H1 (cell line): ENCODE data around the gene VWCE. TPM values are rescaled to one million over a fixed set of nuclear protein-coding genes. Genes with fewer than 3 reads are reported as not detected.
"Not testable (repeated sequence)": the region's sequence is repeated elsewhere in the genome, so short reads cannot be mapped to it uniquely, and the experiment has no call there.

ENCODE experiments used
- CTCF ChIA-PET: fragments of 300-600 bp; sonication (Branson Sonifier 250); formaldehyde crosslinking; loops from one replicate; lab custom pipeline; 2021; ENCODE audit not compliant: partially characterized antibody; lab: Charles Lee
- POLR2A ChIA-PET: fragments of 300-600 bp; sonication (Branson Sonifier 250); formaldehyde crosslinking; loops from one replicate; lab custom pipeline; 2021; ENCODE audit warnings: inconsistent platforms; ENCODE audit not compliant: partially characterized antibody; lab: Charles Lee
- DNase-seq, 2 experiments: peaks; one replicate each; pipeline versions ENCODE4 v3.0.0 to v3.0.0-alpha.2; 2010 to 2022; ENCODE audit warnings: low spot score in 2 of 2, low read depth in 1 of 2, mixed read lengths in 1 of 2
- FAIRE-seq: peaks from 2 replicates; lab custom pipeline; 2011; peaks lifted over from hg19 to GRCh38; lab: Jason Lieb, UNC
- H2AFZ ChIP-seq: 2 replicates; pipeline ENCODE4 v1.8.1; 2012; ENCODE audit warnings: low read length, inconsistent platforms
- H2AK5ac ChIP-seq: 2 replicates; pipeline ENCODE4 v1.6.1; 2013; ENCODE audit warnings: low read depth, low read length
- H2BK120ac ChIP-seq: replicated peaks from 2 replicates; pipeline ENCODE3; 2013; ENCODE audit warnings: low read depth, low read length, inconsistent platforms
- H2BK12ac ChIP-seq: 2 replicates; pipeline ENCODE4 v1.6.1; 2013; ENCODE audit warnings: low read depth, low read length
- H2BK15ac ChIP-seq: 2 replicates; pipeline ENCODE4 v1.6.1; 2013; ENCODE audit warnings: low read length
- H2BK20ac ChIP-seq: 2 replicates; pipeline ENCODE4 v1.6.1; 2013; ENCODE audit warnings: low read length
- H2BK5ac ChIP-seq: 2 replicates; pipeline ENCODE4 v1.6.1; 2013; ENCODE audit warnings: low read depth, low read length
- H3K14ac ChIP-seq: 2 replicates; pipeline ENCODE4 v1.6.1; 2013; ENCODE audit warnings: inconsistent platforms; ENCODE audit not compliant: insufficient read length
- H3K18ac ChIP-seq: 2 replicates; pipeline ENCODE4 v1.6.1; 2013; ENCODE audit warnings: low read length; ENCODE audit errors: extremely low read depth
- H3K23ac ChIP-seq: 2 replicates; pipeline ENCODE4 v1.6.1; 2013; ENCODE audit warnings: inconsistent platforms; ENCODE audit not compliant: insufficient read length
- H3K23me2 ChIP-seq: 2 replicates; pipeline ENCODE4 v1.6.1; 2013; ENCODE audit warnings: low read depth, low read length
- H3K27ac ChIP-seq: 2 replicates; pipeline ENCODE4 v1.6.1; 2011; ENCODE audit warnings: low read depth, low read length, inconsistent platforms
- H3K27me3 ChIP-seq, 4 experiments: replicated peaks in 1 of 4; 1 replicate in 1 of 4; 2 replicates in 3 of 4; pipeline versions ENCODE4 v1.6.1 to v1.8.1; 2011 to 2013; ENCODE audit warnings: low read length in 3 of 4, mild to moderate bottlenecking in 3 of 4, inconsistent platforms in 2 of 4, mixed read lengths in 2 of 4, moderate library complexity in 1 of 4; ENCODE audit not compliant: control insufficient read depth in 3 of 4, insufficient read depth in 3 of 4; ENCODE audit errors: extremely low read depth in 1 of 4
- H3K36me3 ChIP-seq, 4 experiments: 2 replicates each; pipeline versions ENCODE4 v1.6.1 to v1.8.1; 2011 to 2013; ENCODE audit warnings: mild to moderate bottlenecking in 4 of 4, low read length in 3 of 4, moderate library complexity in 2 of 4, control low read depth in 1 of 4, inconsistent platforms in 1 of 4; ENCODE audit not compliant: insufficient read depth in 4 of 4, control insufficient read depth in 2 of 4
- H3K4ac ChIP-seq: replicated peaks from 2 replicates; pipeline ENCODE3; 2013; ENCODE audit warnings: low read length, low read depth, mixed read lengths, inconsistent platforms; ENCODE audit not compliant: insufficient read length
- H3K4me1 ChIP-seq, 4 experiments: replicated peaks in 1 of 4; 1 replicate in 1 of 4; 2 replicates in 3 of 4; pipeline versions ENCODE4 v1.6.1 to v1.8.1; 2011 to 2013; ENCODE audit warnings: low read length in 3 of 4, inconsistent platforms in 2 of 4, mixed read lengths in 1 of 4; ENCODE audit not compliant: insufficient read depth in 4 of 4, control insufficient read depth in 3 of 4
- H3K4me2 ChIP-seq, 2 experiments: 2 replicates each; pipeline versions ENCODE4 v1.6.1 to v1.8.1; 2011 to 2013; ENCODE audit warnings: low read depth in 2 of 2, low read length in 2 of 2, control low read depth in 1 of 2, inconsistent platforms in 1 of 2, mild to moderate bottlenecking in 1 of 2; ENCODE audit not compliant: insufficient read depth in 1 of 2
- H3K4me3 ChIP-seq, 4 experiments: fragments of 200-600, 300-600 bp in 1 of 4; sonication (generic), shearing (Covaris generic), sonication (Bioruptor Twin) in 1 of 4; 2 replicates each; pipeline versions ENCODE4 v1.5.1 to v1.8.1; 2011 to 2016; ENCODE audit warnings: low read length in 4 of 4, low read depth in 3 of 4, control low read depth in 2 of 4, inconsistent platforms in 2 of 4, mild to moderate bottlenecking in 2 of 4, mixed read lengths in 1 of 4, moderate library complexity in 1 of 4; ENCODE audit not compliant: insufficient read depth in 2 of 4; ENCODE audit errors: extremely low read depth in 1 of 4
- H3K56ac ChIP-seq: replicated peaks from 2 replicates; pipeline ENCODE3; 2013; ENCODE audit warnings: low read depth, mild to moderate bottlenecking, mixed read lengths, low read length, inconsistent platforms; ENCODE audit not compliant: insufficient read length
- H3K79me1 ChIP-seq: 2 replicates; pipeline ENCODE4 v1.6.1; 2013; ENCODE audit warnings: low read depth, low read length, control low read depth
- H3K79me2 ChIP-seq, 2 experiments: 2 replicates each; pipeline versions ENCODE4 v1.6.1 to v1.8.1; 2012 to 2013; ENCODE audit warnings: low read length in 2 of 2, mild to moderate bottlenecking in 2 of 2, inconsistent platforms in 1 of 2; ENCODE audit not compliant: insufficient read depth in 2 of 2, control insufficient read depth in 1 of 2
- H3K9ac ChIP-seq, 4 experiments: replicated peaks in 1 of 4; 1 replicate in 1 of 4; 2 replicates in 3 of 4; pipeline versions ENCODE4 v1.6.1 to v1.8.1; 2011 to 2013; ENCODE audit warnings: low read depth in 3 of 4, low read length in 3 of 4, control low read depth in 2 of 4, mild to moderate bottlenecking in 2 of 4, moderate library complexity in 2 of 4, inconsistent platforms in 1 of 4; ENCODE audit errors: extremely low read depth in 1 of 4
- H3K9me3 ChIP-seq, 2 experiments: 2 replicates each; pipeline versions ENCODE4 v1.6.1 to v1.8.1; 2012 to 2013; ENCODE audit warnings: mild to moderate bottlenecking in 2 of 2, moderate library complexity in 2 of 2, control low read depth in 1 of 2, inconsistent platforms in 1 of 2, low read depth in 1 of 2, low read length in 1 of 2, mixed read lengths in 1 of 2; ENCODE audit not compliant: insufficient read depth in 2 of 2
- H4K20me1 ChIP-seq, 2 experiments: replicated peaks in 1 of 2; 2 replicates each; pipeline versions ENCODE3 to v1.8.1; 2011 to 2013; ENCODE audit warnings: inconsistent platforms in 2 of 2, low read length in 2 of 2, mild to moderate bottlenecking in 1 of 2; ENCODE audit not compliant: insufficient read depth in 2 of 2, control insufficient read depth in 1 of 2
- H4K5ac ChIP-seq: 2 replicates; pipeline ENCODE4 v1.6.1; 2013; ENCODE audit warnings: low read length, low read depth, mixed read lengths, inconsistent platforms; ENCODE audit not compliant: insufficient read length
- H4K8ac ChIP-seq: 2 replicates; pipeline ENCODE4 v1.8.0; 2013; ENCODE audit warnings: mild to moderate bottlenecking, moderate library complexity, low read length, inconsistent platforms; ENCODE audit not compliant: insufficient read depth; ENCODE audit errors: extremely low read depth
- H4K91ac ChIP-seq: replicated peaks from 2 replicates; pipeline ENCODE3; 2013; ENCODE audit warnings: low read length, mixed read lengths, inconsistent platforms; ENCODE audit not compliant: insufficient read length
- WGBS, 2 experiments: shearing (Covaris generic) in 1 of 2; methylation state at CpG; one replicate each; pipeline versions ENCODE4 v1.1.6 to v1.1.7; 2013 to 2015; ENCODE audit warnings: low lambda C conversion rate in 2 of 2, mixed read lengths in 2 of 2, inconsistent platforms in 1 of 2, low coverage in 1 of 2, missing lambda C conversion rate in 1 of 2; ENCODE audit not compliant: insufficient replicate concordance in 2 of 2, insufficient coverage in 1 of 2, insufficient read length in 1 of 2; ENCODE audit errors: extremely low coverage in 1 of 2, missing lambda C conversion rate in 1 of 2; 5-methylcytosine and 5-hydroxymethylcytosine counted together
- polyA plus RNA-seq, 7 experiments: library from polyadenylated mRNA; depleted of rRNA in 3 of 7; stranded (reverse) in 5 of 7; unstranded in 2 of 7; fragments of >200 nt in 5 of 7; fragments of 200-250 nt in 2 of 7; gene quantifications; 1 replicate in 5 of 7; 2 replicates in 1 of 7; 4 replicates in 1 of 7; pipeline versions ENCODE4 v1.2.1 to v1.2.3, GENCODE V29; 2011 to 2013; ENCODE audit warnings: missing spikeins in 2 of 7, mixed read lengths in 2 of 7
- total RNA-seq: library from RNA; stranded (reverse); fragmentation: NEBNext Ultra II Directional; extraction: Animal tissue kit (Norgen Biotek cat#: 25700); gene quantifications from 2 replicates; pipeline ENCODE4 v1.2.1, GENCODE V29; 2021

VWCE gene
- total and polyA plus RNA-seq, 2 of the 8 experiments (the other 6 are each of a cell fraction or from before 2014, with no cell fraction given), result 9.5 to 12.3 TPM

GRCh38 chr11:61222692-61223091, 72.4 kb downstream of the VWCE start:
- H2BK5ac ChIP-seq, H2BK12ac ChIP-seq, H3K9me3 ChIP-seq, H3K4me1 ChIP-seq, H3K14ac ChIP-seq, H3K36me3 ChIP-seq, H3K56ac ChIP-seq, H3K18ac ChIP-seq, H4K91ac ChIP-seq, H3K23ac ChIP-seq, FAIRE-seq, H2BK15ac ChIP-seq, H4K5ac ChIP-seq, H2AK5ac ChIP-seq, H3K4me3 ChIP-seq, H3K23me2 ChIP-seq, H3K4ac ChIP-seq, CTCF ChIA-PET, H2BK120ac ChIP-seq, H4K20me1 ChIP-seq, H4K8ac ChIP-seq, H3K79me2 ChIP-seq, H2BK20ac ChIP-seq, H3K79me1 ChIP-seq, H3K9ac ChIP-seq, H3K27ac ChIP-seq, POLR2A ChIA-PET, DNase-seq, H3K27me3 ChIP-seq, H3K4me2 ChIP-seq, H2AFZ ChIP-seq: not testable (repeated sequence)
- no CpG with 5 or more reads among the region's 5 CpGs for WGBS, 2 experiments

- H3K14ac ChIP-seq, H2BK20ac ChIP-seq, H4K8ac ChIP-seq, H3K9me3 ChIP-seq, H2BK12ac ChIP-seq, H3K4ac ChIP-seq, CTCF ChIA-PET, H4K91ac ChIP-seq, H3K79me1 ChIP-seq, H2BK5ac ChIP-seq, H4K20me1 ChIP-seq, H3K36me3 ChIP-seq, H3K9ac ChIP-seq, POLR2A ChIA-PET, H3K56ac ChIP-seq, H3K27ac ChIP-seq, DNase-seq, H2AK5ac ChIP-seq, FAIRE-seq, H3K4me3 ChIP-seq, H3K4me1 ChIP-seq, H3K79me2 ChIP-seq, H2BK15ac ChIP-seq, H3K23ac ChIP-seq, H3K4me2 ChIP-seq, H3K27me3 ChIP-seq, H2BK120ac ChIP-seq, H2AFZ ChIP-seq, H3K18ac ChIP-seq, H3K23me2 ChIP-seq, H4K5ac ChIP-seq: not testable (repeated sequence)
- WGBS, 2 experiments, result no CpG with 5 or more reads among the region's 8 CpGs
Observed at GRCh38 chr11:61222047-61222446, 73.1 kb downstream of the VWCE start, which contains the start of gene PGA4. Gene PGA4 (plus strand): TSS chr11:61222347. CDS start chr11:61222401, 54 bp downstream.
